SU-DHL-6 (cell line): ENCODE measurements around the gene PHETA1.

ENCODE experiments used
- CTCF ChIP-seq: fragments of 200-600 bp; sonication (generic); IDR thresholded peaks from one replicate; pipeline ENCODE4 v1.5.1; 2017; ENCODE audit warnings: antibody characterized with exemption, mild to moderate bottlenecking, low read length, moderate library complexity; ENCODE audit not compliant: insufficient read depth, poor library complexity, severe bottlenecking
- EZH2phosphoT487 ChIP-seq: fragments of 200-600 bp; sonication (generic), shearing (Covaris generic); conservative IDR thresholded peaks from 2 replicates; pipeline ENCODE4 v1.6.1; 2018; ENCODE audit warnings: mild to moderate bottlenecking, antibody characterized with exemption, low read length, moderate library complexity, mixed read lengths

GRCh38 chr12:111401167-111401605 is 32.3 kb upstream of the PHETA1 start:
- TF ChIP-seq CTCF, result no peak
- TF ChIP-seq EZH2phosphoT487, result no peak
